GM12878 (cell line): Measurements from ENCODE around the gene GIMD1. TPM values are rescaled to one million over a fixed set of nuclear protein-coding genes. Genes with fewer than 3 reads are reported as not detected.
A peak's percentile ranks its signal among the peaks of the same experiment; 100 is the strongest.

ENCODE experiments used
- ATAC-seq: fragments of 200-7000 bp; cut with Tn5 transposase; 3 replicates; pipeline ENCODE4 v1.9.1; 2020; ENCODE audit warnings: mild to moderate bottlenecking, moderate library complexity
- BruUV-seq: library from RNA; stranded (reverse); fragments of 400-500 nt; replicated peaks from 2 replicates; lab custom pipeline; 2021; lab: Mats Ljungman, UMichigan
- CTCF ChIA-PET: fragments of 300-600 bp; sonication (Branson Sonifier 250); formaldehyde crosslinking; extraction: SDS; loops from one replicate; lab custom pipeline; 2021; ENCODE audit warnings: inconsistent platforms; lab: Yijun Ruan, JAX
- POLR2A ChIA-PET: fragments of 350-600 bp; formaldehyde crosslinking; extraction: SDS; loops from one replicate; lab custom pipeline; 2021; ENCODE audit warnings: inconsistent platforms; lab: Charles Lee
- RAD21 ChIA-PET: fragments of 300-600 bp; sonication (Branson Sonifier 250); formaldehyde crosslinking; loops from one replicate; lab custom pipeline; 2023; ENCODE audit warnings: antibody characterized with exemption; ENCODE audit not compliant: unreplicated experiment; lab: Charles Lee
- SMC1A ChIA-PET: fragments of 300-600 bp; sonication (Branson Sonifier 250); formaldehyde crosslinking; loops from one replicate; lab custom pipeline; 2023; ENCODE audit not compliant: unreplicated experiment, uncharacterized antibody; lab: Charles Lee
- DNase-seq: peaks from one replicate; pipeline ENCODE4 v3.0.0-alpha.2; 2011; ENCODE audit warnings: low read depth, low spot score
- FAIRE-seq: peaks from 3 replicates; lab custom pipeline; 2011; peaks lifted over from hg19 to GRCh38; lab: Jason Lieb, UNC
- H2AFZ ChIP-seq: 2 replicates; pipeline ENCODE4 v1.6.0; 2011; ENCODE audit warnings: low read depth, low read length, control low read depth; ENCODE audit not compliant: control insufficient read depth
- H3K27ac ChIP-seq: 2 replicates; pipeline ENCODE4 v1.5.1; 2011; ENCODE audit warnings: control low read depth; ENCODE audit not compliant: control insufficient read depth, insufficient read depth
- H3K27me3 ChIP-seq, 2 experiments: replicated peaks in 1 of 2; 2 replicates each; pipeline versions ENCODE4 v1.6.0 to v1.6.1; 2011; ENCODE audit warnings: low read length in 1 of 2; ENCODE audit not compliant: control insufficient read depth in 2 of 2, insufficient read depth in 2 of 2
- H3K36me3 ChIP-seq, 2 experiments: 2 replicates each; pipeline ENCODE4 v1.5.1; 2011; ENCODE audit warnings: low read length in 1 of 2; ENCODE audit not compliant: control insufficient read depth in 2 of 2, insufficient read depth in 2 of 2
- H3K4me1 ChIP-seq: 2 replicates; pipeline ENCODE4 v1.6.1; 2011; ENCODE audit warnings: mild to moderate bottlenecking, low read length, moderate library complexity, mixed read lengths; ENCODE audit not compliant: control insufficient read depth, insufficient read depth
- H3K4me2 ChIP-seq: 2 replicates; pipeline ENCODE4 v1.6.0; 2011; ENCODE audit warnings: control low read depth; ENCODE audit not compliant: control insufficient read depth, insufficient read depth
- H3K4me3 ChIP-seq: fragments of 200-600 bp; sonication (generic); 2 replicates; pipeline ENCODE4 v1.5.1; 2016
- H3K79me2 ChIP-seq: 2 replicates; pipeline ENCODE4 v1.6.0; 2011; ENCODE audit warnings: low read length; ENCODE audit not compliant: control insufficient read depth, insufficient read depth
- H3K9ac ChIP-seq: 2 replicates; pipeline ENCODE4 v1.8.0; 2011; ENCODE audit warnings: low read length, control low read depth, mixed read lengths; ENCODE audit not compliant: control insufficient read depth, insufficient read depth
- H3K9me3 ChIP-seq: replicated peaks from 3 replicates; pipeline ENCODE4 v1.5.1; 2011; ENCODE audit warnings: mild to moderate bottlenecking, low read length; ENCODE audit not compliant: control insufficient read depth, insufficient read depth
- H4K20me1 ChIP-seq: 2 replicates; pipeline ENCODE4 v1.6.0; 2011; ENCODE audit not compliant: control insufficient read depth, insufficient read depth
- BHLHE40 ChIP-seq, 2 experiments: fragments of 450-650 bp in 1 of 2; IDR thresholded peaks; 2 replicates each; pipeline ENCODE4 v1.6.1; 2011 to 2017; ENCODE audit warnings: low read depth in 2 of 2, borderline replicate concordance in 1 of 2, improper control_type of control experiment in 1 of 2, low read length in 1 of 2, mild to moderate bottlenecking in 1 of 2
- RAD21 ChIP-seq: IDR thresholded peaks from 2 replicates; pipeline ENCODE4 v1.6.1; 2011; ENCODE audit warnings: mild to moderate bottlenecking, low read depth, low read length, moderate library complexity; ENCODE audit not compliant: insufficient read depth
- SMC3 ChIP-seq: IDR thresholded peaks from 2 replicates; pipeline ENCODE4 v1.6.1; 2011; ENCODE audit warnings: low read length, improper control_type of control experiment, borderline replicate concordance
- WGBS: methylation state at CpG from one replicate; pipeline ENCODE4 v1.1.6; 2016; ENCODE audit warnings: low lambda C conversion rate; ENCODE audit not compliant: insufficient replicate concordance, insufficient coverage; ENCODE audit errors: missing lambda C conversion rate; 5-methylcytosine and 5-hydroxymethylcytosine counted together
- in situ Hi-C: fragments of 300-500 bp; cut with MboI; formaldehyde crosslinking; loops from 9 replicates; pipeline ENCODE4 v1.14.3; 2018; ENCODE audit warnings: mixed read lengths
- intact Hi-C: fragments of 100-400 bp; cut with micrococcal nuclease; formaldehyde crosslinking; loops from one replicate; pipeline ENCODE4 v1.14.2; 2022; ENCODE audit not compliant: unreplicated experiment
- polyA plus RNA-seq, 11 experiments: library from polyadenylated mRNA; depleted of rRNA in 4 of 11; unstranded in 6 of 11; stranded (reverse) in 5 of 11; fragments of >200 nt; fragmentation: Nextera tagmentation in 4 of 11; fragmentation: Illumina TruSeq in 1 of 11; extraction: Ambion mirVana in 4 of 11; extraction: Trizol in 1 of 11; gene quantifications; 1 replicate in 1 of 11; 2 replicates in 10 of 11; pipeline versions ENCODE4 v1.2.1 to v1.2.3, GENCODE V29; 2011 to 2016; ENCODE audit warnings: inconsistent platforms in 2 of 11, missing spikeins in 2 of 11, low read depth in 1 of 11
- total RNA-seq, 4 experiments: library from RNA; depleted of rRNA in 3 of 4; stranded (reverse); fragments of >200 nt in 3 of 4; fragmentation: Illumina TruSeq in 1 of 4; extraction: Trizol in 1 of 4; gene quantifications; 2 replicates each; pipeline versions ENCODE4 v1.2.1 to v1.2.3, GENCODE V29; 2013 to 2021
- TF ChIP-seq, protein P1 (sequence below), 3 experiments: IDR thresholded peaks in 2 of 3; conservative IDR thresholded peaks in 1 of 3; 2 replicates each; pipeline ENCODE4 v1.5.1; 2011; ENCODE audit warnings: low read depth in 3 of 3, low read length in 3 of 3, mild to moderate bottlenecking in 3 of 3, control low read depth in 2 of 3, moderate library complexity in 2 of 3, inconsistent platforms in 1 of 3, mixed read lengths in 1 of 3; ENCODE audit not compliant: control insufficient read depth in 2 of 3, insufficient read depth in 1 of 3; ENCODE audit errors: extremely low read depth in 1 of 3

Gene GIMD1
- total and polyA plus RNA-seq, 10 of the 15 experiments (the other 5 are each of a cell fraction or from before 2014, with no cell fraction given), result 0.14 TPM; not detected in 9

DNA sequence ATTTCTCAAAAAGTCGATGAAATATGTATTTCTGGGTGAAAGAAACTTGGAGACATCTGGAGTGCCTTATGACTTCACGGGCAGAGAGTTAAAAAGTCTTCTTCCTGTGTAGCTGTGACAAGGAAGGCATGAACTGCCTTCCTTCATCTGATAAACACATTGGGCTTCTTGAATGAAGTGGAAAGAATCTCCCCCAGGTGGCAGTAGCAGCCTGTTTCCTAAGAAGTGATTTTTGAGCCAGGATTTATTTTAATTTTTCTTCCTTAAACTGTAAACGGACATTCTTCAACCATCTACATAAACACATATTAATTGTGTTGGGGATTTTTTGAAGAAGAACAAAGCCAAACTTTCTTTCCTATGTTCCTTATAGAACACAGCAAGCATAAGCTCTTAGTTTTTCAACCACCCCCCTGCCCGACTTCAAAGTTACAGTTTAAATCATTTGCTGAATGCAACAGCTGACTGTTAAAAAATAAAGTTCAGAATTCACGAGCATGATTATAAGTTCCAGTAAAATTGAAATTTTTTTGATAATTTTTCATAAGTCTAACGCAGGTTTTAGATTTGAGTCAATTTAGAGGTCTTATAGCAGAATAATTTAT is 980 bp upstream of the GIMD1 start:
- no peak overlapping the region for H3K4me2 ChIP-seq
- no peak overlapping the region for H3K9ac ChIP-seq
- H3K36me3 ChIP-seq, result no peaks in the 10 kb centered on the region
- no peak overlapping the region for H3K4me3 ChIP-seq
- intact Hi-C loops, result loop anchor here (1.0 to 5.0 kb wide), 5 partner anchors 103 to 813 kb away; no protein-coding TSS in a partner anchor
- WGBS, result 27% methylated on average over 6 of the region's 6 CpGs
- in situ Hi-C loops, result no loop called here
- no peaks in the 10 kb centered on the region for H3K4me1 ChIP-seq
- DNase-seq (peak; percentile 20), ATAC-seq (peak; percentile 83), FAIRE-seq (peak; percentile 90)
- RAD21 ChIA-PET, result interaction anchor here (1.0 to 1.9 kb wide), 3 partner anchors 437 to 814 kb away, joined by 3 to 4 read pairs (median 3); no protein-coding TSS in a partner anchor
- no peak overlapping the region for H3K27ac ChIP-seq
- H4K20me1 ChIP-seq, result no peaks in the 10 kb centered on the region
- H3K9me3 ChIP-seq, result no peaks in the 10 kb centered on the region
- POLR2A ChIA-PET, result no interaction called here
- no peaks in the 10 kb centered on the region for H3K27me3 ChIP-seq
- TF ChIP-seq SMC3 (peak; percentile 55; the same call in 1 of the 2 replicates), RAD21 (peak; percentile 69), BHLHE40 (IDR thresholded peaks at IDR 0.05; ENCODE audit: borderline replicate concordance in 1 of 2, low read depth in 2 of 2, low read length in 1 of 2) (no peak)
- TF ChIP-seq, protein P1, sequence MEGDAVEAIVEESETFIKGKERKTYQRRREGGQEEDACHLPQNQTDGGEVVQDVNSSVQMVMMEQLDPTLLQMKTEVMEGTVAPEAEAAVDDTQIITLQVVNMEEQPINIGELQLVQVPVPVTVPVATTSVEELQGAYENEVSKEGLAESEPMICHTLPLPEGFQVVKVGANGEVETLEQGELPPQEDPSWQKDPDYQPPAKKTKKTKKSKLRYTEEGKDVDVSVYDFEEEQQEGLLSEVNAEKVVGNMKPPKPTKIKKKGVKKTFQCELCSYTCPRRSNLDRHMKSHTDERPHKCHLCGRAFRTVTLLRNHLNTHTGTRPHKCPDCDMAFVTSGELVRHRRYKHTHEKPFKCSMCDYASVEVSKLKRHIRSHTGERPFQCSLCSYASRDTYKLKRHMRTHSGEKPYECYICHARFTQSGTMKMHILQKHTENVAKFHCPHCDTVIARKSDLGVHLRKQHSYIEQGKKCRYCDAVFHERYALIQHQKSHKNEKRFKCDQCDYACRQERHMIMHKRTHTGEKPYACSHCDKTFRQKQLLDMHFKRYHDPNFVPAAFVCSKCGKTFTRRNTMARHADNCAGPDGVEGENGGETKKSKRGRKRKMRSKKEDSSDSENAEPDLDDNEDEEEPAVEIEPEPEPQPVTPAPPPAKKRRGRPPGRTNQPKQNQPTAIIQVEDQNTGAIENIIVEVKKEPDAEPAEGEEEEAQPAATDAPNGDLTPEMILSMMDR (IDR thresholded peaks at IDR 0.05 in 2 of 3, conservative IDR thresholded peaks at IDR 0.05 in 1 of 3; ENCODE audit: control insufficient read depth in 2 of 3, extremely low read depth in 1 of 3, insufficient read depth in 1 of 3, low read depth in 3 of 3, low read length in 3 of 3), result peak; percentile 50 to 58 (median 58)
- CTCF ChIA-PET, result interaction anchor here (0.6 to 3.5 kb wide), 19 partner anchors 11 to 813 kb away, joined by 3 to 33 read pairs (median 3); no protein-coding TSS in a partner anchor
- BruUV-seq, result no TSS peak
- no peaks in the 10 kb centered on the region for H3K79me2 ChIP-seq
- SMC1A ChIA-PET, result interaction anchor here (0.6 to 2.2 kb wide), 7 partner anchors 16 to 1369 kb away, joined by 3 to 12 read pairs (median 4); no protein-coding TSS in a partner anchor
- no peak overlapping the region; the same call in 1 of the 2 replicates for H2AFZ ChIP-seq
